ENCODE data around the gene MAML3. TPM values are rescaled to one million over a fixed set of nuclear protein-coding genes. Genes with fewer than 3 reads are reported as not detected.

The MAML3 gene
- polyA plus RNA-seq, 1 donor (not counting 4 experiments of a cell fraction or from before 2014, with no cell fraction given) = 0.68 TPM

DNA sequence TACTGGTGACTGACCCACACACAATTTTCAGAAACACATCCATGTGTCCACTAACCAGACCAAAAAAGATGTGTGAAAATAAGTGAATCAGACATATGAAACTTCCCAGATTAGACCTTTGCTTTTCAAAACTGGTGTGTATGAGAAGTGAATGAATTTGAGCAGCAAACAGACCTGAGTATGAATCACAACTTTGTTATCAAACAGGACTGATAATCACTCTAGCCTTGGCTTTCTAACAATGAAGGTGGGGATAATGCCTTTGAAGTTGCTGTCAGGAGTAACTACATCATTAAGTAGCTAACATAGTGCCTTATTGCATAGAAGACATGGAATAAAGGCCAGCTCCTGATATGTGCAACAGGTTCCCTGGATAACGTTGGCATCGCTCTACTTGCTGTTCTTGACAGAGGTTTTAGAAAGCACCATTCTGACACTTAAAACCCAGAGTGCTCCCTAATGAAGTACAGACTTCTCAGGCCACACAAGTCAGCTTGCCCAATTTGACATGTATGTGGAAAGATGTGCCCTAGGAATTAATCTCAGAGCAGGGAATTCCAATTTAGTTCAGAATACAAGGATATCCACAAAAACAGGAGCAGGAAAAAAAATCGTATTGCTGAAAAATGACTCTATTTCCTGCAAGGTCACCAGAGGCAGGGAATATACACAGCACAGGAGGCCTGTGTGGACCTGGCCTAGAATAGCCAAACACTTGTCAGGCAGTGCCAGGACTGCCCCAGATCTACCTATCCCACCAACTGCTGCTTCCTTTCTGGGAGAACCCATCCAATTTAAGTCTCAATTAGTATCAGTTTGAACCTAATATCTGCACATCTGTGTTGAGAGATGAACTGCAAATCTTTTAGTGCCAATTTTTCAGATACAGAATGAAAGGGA is 87.7 kb downstream of the MAML3 start:
- Histone ChIP-seq H3K36me3 (ENCODE audit: control insufficient read depth in 2 of 2, extremely low read depth in 1 of 2, insufficient read depth in 2 of 2, low read length in 2 of 2) (no peaks in the 10 kb centered on the region), H4K20me1 (ENCODE audit: control insufficient read depth, extremely low read depth, insufficient read depth, low read length) (no peaks in the 10 kb centered on the region), H3K4me2 (ENCODE audit: control insufficient read depth, extremely low read depth, insufficient read depth, low read depth, low read length) (no peak overlapping the region), H3K27me3 (ENCODE audit: control insufficient read depth, extremely low read depth, insufficient read depth, low read length) (no peaks in the 10 kb centered on the region), H2AFZ (ENCODE audit: control insufficient read depth, low read length) (no peak overlapping the region), H3K4me3 (ENCODE audit: control insufficient read depth in 2 of 3, extremely low read depth in 1 of 3, insufficient read depth in 2 of 3, low read depth in 1 of 3, low read length in 3 of 3) (no peak overlapping the region), H3K79me2 (ENCODE audit: control insufficient read depth, insufficient read depth, low read length) (no peaks in the 10 kb centered on the region), H3K9me3 (ENCODE audit: control insufficient read depth, low read depth, low read length) (no peaks in the 10 kb centered on the region), H3K27ac (ENCODE audit: control insufficient read depth, insufficient read depth, low read length) (no peak overlapping the region), H3K9ac (ENCODE audit: control insufficient read depth, extremely low read depth, insufficient read depth, low read length) (no peak overlapping the region), H3K9me1 (ENCODE audit: control insufficient read depth, extremely low read depth, insufficient read depth, low read length) (no peaks in the 10 kb centered on the region), H3K4me1 (ENCODE audit: control insufficient read depth, extremely low read depth, insufficient read depth, low read length) (no peaks in the 10 kb centered on the region)
- FAIRE-seq (peak; percentile 13), DNase-seq (ENCODE audit: low read depth, low spot score) (no peak)
- dilution Hi-C loops (cut with MboI; ENCODE audit: extremely low pct_ligation_motif_present, low sequenced_read_pairs) = no loop called here
- TF ChIP-seq EZH2 (IDR thresholded peaks at IDR 0.05; ENCODE audit: low read length) = no peak
- TF ChIP-seq, protein P1, sequence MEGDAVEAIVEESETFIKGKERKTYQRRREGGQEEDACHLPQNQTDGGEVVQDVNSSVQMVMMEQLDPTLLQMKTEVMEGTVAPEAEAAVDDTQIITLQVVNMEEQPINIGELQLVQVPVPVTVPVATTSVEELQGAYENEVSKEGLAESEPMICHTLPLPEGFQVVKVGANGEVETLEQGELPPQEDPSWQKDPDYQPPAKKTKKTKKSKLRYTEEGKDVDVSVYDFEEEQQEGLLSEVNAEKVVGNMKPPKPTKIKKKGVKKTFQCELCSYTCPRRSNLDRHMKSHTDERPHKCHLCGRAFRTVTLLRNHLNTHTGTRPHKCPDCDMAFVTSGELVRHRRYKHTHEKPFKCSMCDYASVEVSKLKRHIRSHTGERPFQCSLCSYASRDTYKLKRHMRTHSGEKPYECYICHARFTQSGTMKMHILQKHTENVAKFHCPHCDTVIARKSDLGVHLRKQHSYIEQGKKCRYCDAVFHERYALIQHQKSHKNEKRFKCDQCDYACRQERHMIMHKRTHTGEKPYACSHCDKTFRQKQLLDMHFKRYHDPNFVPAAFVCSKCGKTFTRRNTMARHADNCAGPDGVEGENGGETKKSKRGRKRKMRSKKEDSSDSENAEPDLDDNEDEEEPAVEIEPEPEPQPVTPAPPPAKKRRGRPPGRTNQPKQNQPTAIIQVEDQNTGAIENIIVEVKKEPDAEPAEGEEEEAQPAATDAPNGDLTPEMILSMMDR (optimal IDR thresholded peaks at IDR 0.05 in 1 of 3, IDR thresholded peaks at IDR 0.05 in 1 of 3, conservative IDR thresholded peaks at IDR 0.05 in 1 of 3; ENCODE audit: extremely low read depth in 1 of 3, insufficient read depth in 2 of 3, low read length in 3 of 3) = no peak

DNA sequence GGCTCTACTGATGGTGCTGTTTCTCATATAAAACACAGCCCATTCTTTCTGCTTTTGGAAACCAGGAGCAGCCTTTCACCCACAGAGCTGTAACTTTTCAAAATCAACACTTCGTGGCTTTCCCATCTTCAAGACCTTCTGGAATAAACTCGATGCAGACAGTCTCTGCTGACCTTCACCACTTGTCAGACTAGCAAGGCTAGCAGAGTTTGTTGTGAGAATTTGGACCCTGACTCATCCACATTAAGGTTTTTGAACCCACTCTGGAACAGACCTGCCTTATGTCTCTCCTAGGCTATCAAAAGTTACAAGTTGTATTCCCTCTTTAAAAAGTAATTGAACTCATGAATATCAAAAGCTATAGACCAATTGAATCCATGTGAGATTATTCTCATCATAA is 88.6 kb downstream of the MAML3 start:
- no peak for FAIRE-seq
- Histone ChIP-seq H3K9ac (ENCODE audit: control insufficient read depth, extremely low read depth, insufficient read depth, low read length) (no peak overlapping the region), H2AFZ (ENCODE audit: control insufficient read depth, low read length) (no peak overlapping the region), H3K79me2 (ENCODE audit: control insufficient read depth, insufficient read depth, low read length) (no peaks in the 10 kb centered on the region), H3K9me3 (ENCODE audit: control insufficient read depth, low read depth, low read length) (no peaks in the 10 kb centered on the region), H3K9me1 (ENCODE audit: control insufficient read depth, extremely low read depth, insufficient read depth, low read length) (no peaks in the 10 kb centered on the region), H3K36me3 (ENCODE audit: control insufficient read depth in 2 of 2, extremely low read depth in 1 of 2, insufficient read depth in 2 of 2, low read length in 2 of 2) (no peaks in the 10 kb centered on the region), H3K4me3 (ENCODE audit: control insufficient read depth in 2 of 3, extremely low read depth in 1 of 3, insufficient read depth in 2 of 3, low read depth in 1 of 3, low read length in 3 of 3) (no peak overlapping the region), H4K20me1 (ENCODE audit: control insufficient read depth, extremely low read depth, insufficient read depth, low read length) (no peaks in the 10 kb centered on the region), H3K4me1 (ENCODE audit: control insufficient read depth, extremely low read depth, insufficient read depth, low read length) (no peaks in the 10 kb centered on the region), H3K27me3 (ENCODE audit: control insufficient read depth, extremely low read depth, insufficient read depth, low read length) (no peaks in the 10 kb centered on the region), H3K27ac (ENCODE audit: control insufficient read depth, insufficient read depth, low read length) (no peak overlapping the region), H3K4me2 (ENCODE audit: control insufficient read depth, extremely low read depth, insufficient read depth, low read depth, low read length) (no peak overlapping the region)
- TF ChIP-seq, protein P1 (optimal IDR thresholded peaks at IDR 0.05 in 1 of 3, IDR thresholded peaks at IDR 0.05 in 1 of 3, conservative IDR thresholded peaks at IDR 0.05 in 1 of 3; ENCODE audit: extremely low read depth in 1 of 3, insufficient read depth in 2 of 3, low read length in 3 of 3) = no peak
- no peak for TF ChIP-seq EZH2 (IDR thresholded peaks at IDR 0.05; ENCODE audit: low read length)
- DNase-seq (ENCODE audit: low read depth, low spot score) = no peak
- dilution Hi-C loops (cut with MboI; ENCODE audit: extremely low pct_ligation_motif_present, low sequenced_read_pairs) = no loop called here
